ENCODE measurements around the gene HSPA9. TPM values are rescaled to one million over a fixed set of nuclear protein-coding genes. Genes with fewer than 3 reads are reported as not detected.

The HSPA9 gene
- total and polyA plus RNA-seq, 2 of the 13 experiments (the other 11 are each of a cell fraction or from before 2014, with no cell fraction given), result 165 to 478 TPM

- TF ChIP-seq ZNF770 (CRISPR knock-in tag; IDR thresholded peaks at IDR 0.05), result peak; percentile 60; the same call in 1 of the 2 replicates
- peak; percentile 73; the same call in 1 of the 2 replicates for TF ChIP-seq XBP1 (CRISPR knock-in tag; IDR thresholded peaks at IDR 0.05)
- 0 out of 2 replicates have a peak, but pooled peaks have one; percentile 80 for TF ChIP-seq ZNF670 (CRISPR knock-in tag; IDR thresholded peaks at IDR 0.05; ENCODE audit: borderline replicate concordance)
- TF ChIP-seq MXD4 (CRISPR knock-in tag; IDR thresholded peaks at IDR 0.05), result peak; percentile 99
- TF ChIP-seq, protein P1, sequence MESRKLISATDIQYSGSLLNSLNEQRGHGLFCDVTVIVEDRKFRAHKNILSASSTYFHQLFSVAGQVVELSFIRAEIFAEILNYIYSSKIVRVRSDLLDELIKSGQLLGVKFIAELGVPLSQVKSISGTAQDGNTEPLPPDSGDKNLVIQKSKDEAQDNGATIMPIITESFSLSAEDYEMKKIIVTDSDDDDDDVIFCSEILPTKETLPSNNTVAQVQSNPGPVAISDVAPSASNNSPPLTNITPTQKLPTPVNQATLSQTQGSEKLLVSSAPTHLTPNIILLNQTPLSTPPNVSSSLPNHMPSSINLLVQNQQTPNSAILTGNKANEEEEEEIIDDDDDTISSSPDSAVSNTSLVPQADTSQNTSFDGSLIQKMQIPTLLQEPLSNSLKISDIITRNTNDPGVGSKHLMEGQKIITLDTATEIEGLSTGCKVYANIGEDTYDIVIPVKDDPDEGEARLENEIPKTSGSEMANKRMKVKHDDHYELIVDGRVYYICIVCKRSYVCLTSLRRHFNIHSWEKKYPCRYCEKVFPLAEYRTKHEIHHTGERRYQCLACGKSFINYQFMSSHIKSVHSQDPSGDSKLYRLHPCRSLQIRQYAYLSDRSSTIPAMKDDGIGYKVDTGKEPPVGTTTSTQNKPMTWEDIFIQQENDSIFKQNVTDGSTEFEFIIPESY (CRISPR knock-in tag; IDR thresholded peaks at IDR 0.05), result peak; percentile 11; the same call in 1 of the 2 replicates
- peak; percentile 51; the same call in 1 of the 2 replicates for TF ChIP-seq ZNF101 (CRISPR knock-in tag; IDR thresholded peaks at IDR 0.05; ENCODE audit: borderline replicate concordance, low read depth)
- TF ChIP-seq, protein P2, sequence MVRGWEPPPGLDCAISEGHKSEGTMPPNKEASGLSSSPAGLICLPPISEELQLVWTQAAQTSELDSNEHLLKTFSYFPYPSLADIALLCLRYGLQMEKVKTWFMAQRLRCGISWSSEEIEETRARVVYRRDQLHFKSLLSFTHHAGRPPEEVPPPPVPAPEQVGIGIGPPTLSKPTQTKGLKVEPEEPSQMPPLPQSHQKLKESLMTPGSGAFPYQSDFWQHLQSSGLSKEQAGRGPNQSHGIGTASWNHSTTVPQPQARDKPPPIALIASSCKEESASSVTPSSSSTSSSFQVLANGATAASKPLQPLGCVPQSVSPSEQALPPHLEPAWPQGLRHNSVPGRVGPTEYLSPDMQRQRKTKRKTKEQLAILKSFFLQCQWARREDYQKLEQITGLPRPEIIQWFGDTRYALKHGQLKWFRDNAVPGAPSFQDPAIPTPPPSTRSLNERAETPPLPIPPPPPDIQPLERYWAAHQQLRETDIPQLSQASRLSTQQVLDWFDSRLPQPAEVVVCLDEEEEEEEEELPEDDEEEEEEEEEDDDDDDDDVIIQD (CRISPR knock-in tag; IDR thresholded peaks at IDR 0.05; ENCODE audit: low read depth), result 0 out of 2 replicates have a peak, but pooled peaks have one; percentile 32
- peak; percentile 80 for TF ChIP-seq ZNF780A (CRISPR knock-in tag; IDR thresholded peaks at IDR 0.05)
- TF ChIP-seq CREB1 (IDR thresholded peaks at IDR 0.05), result peak; percentile 65
- TF ChIP-seq CREB1 (CRISPR knock-in tag; IDR thresholded peaks at IDR 0.05), result peak; percentile 89
- TF ChIP-seq ATF7 (IDR thresholded peaks at IDR 0.05), result peak; percentile 73
- peak; percentile 75 for TF ChIP-seq ATF7 (CRISPR knock-in tag; IDR thresholded peaks at IDR 0.05)
- TF ChIP-seq ZBTB25 (CRISPR knock-in tag; IDR thresholded peaks at IDR 0.05), result peak; percentile 62; the same call in 1 of the 2 replicates
- TF ChIP-seq, protein P3, sequence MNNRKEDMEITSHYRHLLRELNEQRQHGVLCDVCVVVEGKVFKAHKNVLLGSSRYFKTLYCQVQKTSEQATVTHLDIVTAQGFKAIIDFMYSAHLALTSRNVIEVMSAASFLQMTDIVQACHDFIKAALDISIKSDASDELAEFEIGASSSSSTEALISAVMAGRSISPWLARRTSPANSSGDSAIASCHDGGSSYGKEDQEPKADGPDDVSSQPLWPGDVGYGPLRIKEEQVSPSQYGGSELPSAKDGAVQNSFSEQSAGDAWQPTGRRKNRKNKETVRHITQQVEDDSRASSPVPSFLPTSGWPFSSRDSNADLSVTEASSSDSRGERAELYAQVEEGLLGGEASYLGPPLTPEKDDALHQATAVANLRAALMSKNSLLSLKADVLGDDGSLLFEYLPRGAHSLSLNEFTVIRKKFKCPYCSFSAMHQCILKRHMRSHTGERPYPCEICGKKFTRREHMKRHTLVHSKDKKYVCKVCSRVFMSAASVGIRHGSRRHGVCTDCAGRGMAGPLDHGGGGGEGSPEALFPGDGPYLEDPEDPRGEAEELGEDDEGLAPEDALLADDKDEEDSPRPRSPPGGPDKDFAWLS (CRISPR knock-in tag; IDR thresholded peaks at IDR 0.05; ENCODE audit: borderline replicate concordance), result no peak
- TF ChIP-seq CHCHD3 (CRISPR knock-in tag; IDR thresholded peaks at IDR 0.05), result 0 out of 2 replicates have a peak, but pooled peaks have one; percentile 39
- TF ChIP-seq ZBTB4 (CRISPR knock-in tag; IDR thresholded peaks at IDR 0.05; ENCODE audit: borderline replicate concordance), result peak; percentile 79
Observed at GRCh38 chr5:138575194-138576015, at the start of gene HSPA9 (continued).
